ENCODE measurements around the gene AMOTL2.

Gene AMOTL2

GRCh38 chr3:134330883-134331810, 43.1 kb downstream of the AMOTL2 start:
- DNase-seq = no peak

DNA sequence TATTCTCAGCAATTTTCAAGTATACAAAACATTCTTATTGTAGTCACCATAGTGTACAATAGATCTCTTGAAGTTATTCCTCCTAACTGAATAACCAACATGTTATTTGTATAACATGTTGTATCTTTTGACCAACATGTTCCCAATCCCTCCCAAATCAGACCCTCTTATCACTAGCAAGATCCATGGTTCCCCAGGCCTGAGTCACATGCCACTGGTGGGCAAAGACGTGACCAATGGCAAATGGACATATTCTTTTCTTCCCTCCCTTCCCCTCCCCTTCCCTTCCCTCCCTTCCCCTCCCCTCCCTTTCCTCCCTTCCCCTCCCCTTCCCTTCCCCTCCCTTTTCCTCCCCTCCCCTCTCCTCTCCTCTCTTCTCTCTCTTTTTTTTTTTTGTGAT, 45.4 kb downstream of the AMOTL2 start:
- no peak for DNase-seq

DNA sequence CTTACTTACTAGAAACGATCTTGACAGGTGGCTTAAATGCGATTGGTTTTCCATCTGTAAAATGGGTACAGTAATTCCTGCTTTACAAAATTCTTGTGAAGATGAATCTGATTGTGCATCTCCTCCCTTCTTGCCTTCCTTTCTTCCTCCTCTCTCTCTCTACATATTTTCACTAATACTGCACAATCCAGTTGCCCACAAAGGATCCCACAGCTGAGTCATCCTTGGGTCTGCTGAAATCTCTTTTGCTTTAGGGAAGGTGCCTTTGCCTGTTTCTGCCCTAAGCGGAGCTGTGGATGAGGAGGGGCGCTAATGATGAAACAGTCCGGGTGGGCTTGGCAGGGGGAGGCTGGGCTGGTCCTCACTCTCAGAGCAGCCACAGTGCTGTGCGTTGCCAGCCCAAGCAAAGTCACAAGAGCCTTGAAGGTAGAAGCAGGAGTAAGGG, 46.1 kb downstream of the AMOTL2 start:
- no peak for DNase-seq

GRCh38 chr3:134327594-134327975, 46.7 kb downstream of the AMOTL2 start:
- DNase-seq = no peak

GRCh38 chr3:134326760-134327593, 47.3 kb downstream of the AMOTL2 start:
- no peak for DNase-seq

GRCh38 chr3:134326126-134326525, 48.1 kb downstream of the AMOTL2 start:
- no peak for DNase-seq

DNA sequence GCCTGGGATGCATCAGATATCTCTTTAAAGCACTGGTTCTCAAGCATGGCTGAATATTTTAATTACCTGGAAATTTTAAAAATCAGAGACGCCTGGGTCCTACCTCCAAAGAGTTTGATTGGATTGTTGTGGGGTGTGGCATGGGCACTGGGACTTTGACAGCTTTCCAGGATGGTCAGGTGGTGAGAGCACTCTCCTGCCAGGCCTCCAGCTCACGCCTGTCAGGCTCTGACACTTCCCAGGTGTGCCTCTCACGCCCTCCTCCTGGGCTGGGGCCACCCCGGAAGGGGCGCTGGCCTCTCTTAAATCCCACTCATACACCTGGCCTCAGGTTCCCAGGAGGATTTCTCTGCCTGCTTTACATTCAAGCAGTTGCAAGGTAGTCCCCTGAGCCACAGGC, 48.5 kb downstream of the AMOTL2 start:
- no peak for DNase-seq

DNA sequence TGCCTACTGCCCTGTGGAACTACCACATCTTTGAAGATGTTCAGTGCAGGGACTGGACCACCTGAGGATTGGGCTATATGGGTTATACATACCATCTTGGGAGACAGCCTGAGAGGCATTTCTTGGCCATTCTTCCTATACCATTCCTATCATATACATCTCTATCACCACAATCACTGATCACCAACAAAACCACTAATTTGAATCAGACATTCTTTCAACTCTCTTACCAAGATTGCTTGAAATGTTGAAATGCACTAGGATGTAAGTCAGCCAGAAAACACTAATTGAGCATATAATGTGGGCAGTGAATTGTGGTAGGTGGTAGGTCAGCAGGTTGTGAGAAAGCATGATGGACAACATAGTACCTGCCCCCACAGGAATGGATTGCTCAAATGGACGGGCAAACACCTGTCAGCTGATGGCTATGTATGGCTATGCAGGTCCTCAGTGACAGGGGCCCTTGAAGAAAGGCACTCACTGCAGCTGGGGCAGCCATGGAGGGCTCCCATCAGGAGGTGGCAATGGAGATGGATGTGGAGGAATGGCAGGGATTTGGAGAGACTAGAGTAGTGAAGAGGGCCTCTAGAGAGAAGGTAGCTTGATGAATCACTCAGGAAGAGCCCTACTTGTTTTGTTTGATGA, 49.1 kb downstream of the AMOTL2 start:
- no peak for DNase-seq

- no peak for DNase-seq
Measured at GRCh38 chr3:134323966-134324962, 50.0 kb downstream of the AMOTL2 start.

- DNase-seq = no peak
Measured at GRCh38 chr3:134322286-134322685, 52.0 kb downstream of the AMOTL2 start.

GRCh38 chr3:134320749-134321148, 53.5 kb downstream of the AMOTL2 start:
- DNase-seq = no peak

GRCh38 chr3:134319931-134320330, 54.3 kb downstream of the AMOTL2 start:
- no peak for DNase-seq

- no peak for DNase-seq
Measured at GRCh38 chr3:134318166-134318565, 56.1 kb downstream of the AMOTL2 start.

- DNase-seq = no peak
Measured at GRCh38 chr3:134317106-134317947, 56.9 kb downstream of the AMOTL2 start.

DNA sequence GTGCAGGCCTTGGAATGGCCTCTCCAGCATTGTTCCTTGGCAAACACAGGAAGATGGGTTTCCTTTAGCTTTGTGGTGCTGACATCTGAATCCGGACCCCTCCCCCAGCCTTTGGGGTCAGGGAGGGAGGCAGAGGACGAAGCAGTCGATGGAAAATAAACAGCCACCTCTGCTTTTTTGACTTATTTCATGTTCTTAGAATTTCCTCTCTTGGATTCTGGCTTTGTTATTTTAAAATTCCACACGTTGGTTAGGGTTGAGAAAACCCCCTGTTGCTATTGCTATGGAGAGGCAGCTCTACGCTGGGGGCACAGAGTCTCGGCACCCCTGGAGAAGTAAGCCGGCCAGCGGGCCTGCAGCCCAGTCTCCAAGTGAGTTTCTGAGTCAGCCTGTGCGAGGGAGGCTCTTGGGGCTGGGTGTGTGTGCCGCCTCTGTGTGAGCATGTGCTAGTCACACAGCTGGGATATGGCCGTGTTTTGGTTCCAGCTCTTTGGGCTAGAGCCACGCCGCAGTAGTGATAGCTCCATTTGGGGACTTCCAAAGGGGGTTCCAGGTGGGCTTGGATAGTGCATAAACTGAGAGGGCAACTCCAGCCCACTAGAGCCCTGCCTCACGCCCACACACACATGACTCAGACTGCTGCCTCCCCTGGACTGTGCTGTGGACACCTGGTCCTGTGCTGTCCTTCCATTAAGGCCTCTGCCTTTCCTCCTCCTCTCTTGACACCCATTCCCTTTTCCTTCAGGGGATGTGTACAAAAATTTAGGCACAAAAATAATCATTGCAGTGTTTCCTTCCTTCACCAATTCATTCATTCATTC, 58.8 kb downstream of the AMOTL2 start:
- DNase-seq = no peak

GRCh38 chr3:134314588-134315285, 59.5 kb downstream of the AMOTL2 start:
- no peak for DNase-seq

GRCh38 chr3:134313847-134314587, 60.2 kb downstream of the AMOTL2 start:
- no peak for DNase-seq

All from activated CD4-positive, alpha-beta T cell treated with anti-CD3 and anti-CD28 coated beads for 1 hour (primary cell).